VCaP (cell line): ENCODE data around the gene IL2RA.
A peak's percentile ranks its signal among the peaks of the same experiment; 100 is the strongest.

Experiments
- H3K27ac ChIP-seq: fragments of 450-650 bp; 2 replicates; pipeline ENCODE4 v1.5.1; 2017
- CTCF ChIP-seq: fragments of 450-650 bp; conservative IDR thresholded peaks from 2 replicates; pipeline ENCODE4 v1.5.1; 2017; ENCODE audit warnings: mild to moderate bottlenecking, moderate library complexity

Gene IL2RA

GRCh38 chr10:6089334-6090219 lies 27.4 kb upstream of the IL2RA start:
- TF ChIP-seq CTCF, result no peak
- H3K27ac ChIP-seq, result peak overlapping the region; percentile 84

- peak within 1 kb of the TSS; percentile 84 for H3K27ac ChIP-seq
- peak; percentile 100 for TF ChIP-seq CTCF
Observed at GRCh38 chr10:6088721-6089333, 26.7 kb upstream of the IL2RA start, which contains the start of gene RBM17. TSS of gene RBM17 (plus strand) at chr10:6089034. CDS start at chr10:6097066, 8,032 bp downstream.

GRCh38 chr10:6086375-6087233 lies 24.4 kb upstream of the IL2RA start:
- H3K27ac ChIP-seq, result no peak overlapping the region
- TF ChIP-seq CTCF, result peak; percentile 90

GRCh38 chr10:6083523-6084475 lies 21.6 kb upstream of the IL2RA start:
- TF ChIP-seq CTCF, result no peak

GRCh38 chr10:6082496-6083395 lies 20.6 kb upstream of the IL2RA start:
- no peak overlapping the region for H3K27ac ChIP-seq
- TF ChIP-seq CTCF, result no peak

More at GRCh38 chr10:6083523-6084475, 21.6 kb upstream of the IL2RA start:
- H3K27ac ChIP-seq, result no peak overlapping the region

GRCh38 chr10:6080417-6080973 lies 18.3 kb upstream of the IL2RA start:
- no peak for TF ChIP-seq CTCF
- H3K27ac ChIP-seq, result no peak overlapping the region
